Prostate gland (tissue), 2 donors: Measurements from ENCODE around the gene PDE11A.

Experiments
- CTCF ChIP-seq, 4 experiments: fragments of 200-600 bp in 2 of 4; fragments of 450-650 bp in 2 of 4; sonication (generic) in 2 of 4; IDR thresholded peaks; 1 replicate in 3 of 4; 2 replicates in 1 of 4; pipeline ENCODE4 v1.5.1; 2016 to 2019; ENCODE audit warnings: antibody characterized with exemption in 4 of 4, mild to moderate bottlenecking in 2 of 4, moderate library complexity in 2 of 4
- POLR2A ChIP-seq: fragments of 450-650 bp; IDR thresholded peaks from one replicate; pipeline ENCODE4 v1.6.1; 2016; ENCODE audit warnings: antibody characterized with exemption, mild to moderate bottlenecking

GRCh38 chr2:177830881-177831386 is 241.6 kb downstream of the PDE11A start:
- TF ChIP-seq CTCF (IDR thresholded peaks at IDR 0.05) (no peak), POLR2A (no peak)
